ENCODE measurements around the gene RIPOR1. TPM values are rescaled to one million over a fixed set of nuclear protein-coding genes. Genes with fewer than 3 reads are reported as not detected.
A peak's percentile ranks its signal among the peaks of the same experiment; 100 is the strongest.

The RIPOR1 gene
- total and polyA plus RNA-seq, 2 of the 4 experiments (the other 2 are of a cell fraction) = 9.5 to 41.3 TPM

DNA sequence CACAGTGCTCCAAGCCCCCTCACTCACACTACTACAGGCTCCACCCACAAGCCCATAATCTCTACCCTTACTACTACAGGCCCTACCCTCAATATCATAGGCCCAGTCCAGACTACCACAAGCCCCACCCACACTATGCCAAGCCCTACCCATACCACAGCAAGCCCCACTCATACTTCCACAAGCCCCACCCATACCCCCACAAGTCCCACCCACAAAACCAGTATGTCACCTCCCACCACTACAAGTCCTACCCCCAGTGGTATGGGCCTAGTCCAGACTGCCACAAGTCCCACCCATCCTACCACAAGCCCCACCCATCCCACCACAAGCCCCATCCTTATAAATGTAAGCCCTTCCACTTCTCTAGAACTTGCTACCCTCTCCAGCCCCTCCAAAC lies 13.8 kb downstream of the RIPOR1 start:
- Histone ChIP-seq H2BK5ac (ENCODE audit: low read depth, low read length, poor library complexity, severe bottlenecking) (no peak overlapping the region), H2AK5ac (ENCODE audit: low read depth, low read length) (no peak overlapping the region), H3K36me3 (ENCODE audit: control insufficient read depth, insufficient read depth, low read length) (peaks cover 78% of the 10 kb centered on the region), H3K23ac (ENCODE audit: low read depth, low read length) (no peak overlapping the region), H3K4me2 (ENCODE audit: low read depth, low read length) (no peak overlapping the region), H3K4ac (ENCODE audit: low read depth, low read length) (no peak overlapping the region), H3K9ac (ENCODE audit: low read depth, low read length) (no peak overlapping the region), H2BK20ac (ENCODE audit: low read depth, low read length) (no peak overlapping the region), H3K27me3 (ENCODE audit: control insufficient read depth, insufficient read depth, low read length) (no peaks in the 10 kb centered on the region), H3K79me1 (ENCODE audit: low read depth in 1 of 2, low read length in 2 of 2) (peaks cover 17 to 67% of the 10 kb centered on the region in 2 experiments; a peak in 3 of 4 replicates), H3K9me3 (ENCODE audit: control insufficient read depth, insufficient read depth, low read length) (no peaks in the 10 kb centered on the region), H3K4me1 (ENCODE audit: control insufficient read depth, insufficient read depth, low read length) (peaks cover 8% of the 10 kb centered on the region), H3K9me1 (ENCODE audit: insufficient read depth, low read length) (peaks cover 17% of the 10 kb centered on the region), H3K4me3 (ENCODE audit: insufficient read depth, low read depth, low read length) (no peak overlapping the region), H3K18ac (ENCODE audit: low read depth, low read length) (no peak overlapping the region), H2BK120ac (ENCODE audit: low read depth, low read length) (no peak overlapping the region), H2AK9ac (replicated peaks; ENCODE audit: low read depth, low read length, poor library complexity) (no peak overlapping the region), H3K14ac (replicated peaks; ENCODE audit: low read depth, low read length) (no peak overlapping the region), H4K5ac (ENCODE audit: low read depth, low read length) (no peak overlapping the region), H4K8ac (ENCODE audit: low read depth in 2 of 2, low read length in 2 of 2) (no peak overlapping the region), H3K27ac (ENCODE audit: insufficient read depth, low read length) (no peak overlapping the region), H2AFZ (replicated peaks; ENCODE audit: low read length, poor library complexity) (no peak overlapping the region), H4K91ac (ENCODE audit: insufficient read depth, low read depth, low read length) (no peak overlapping the region), H2BK15ac (ENCODE audit: low read depth, low read length) (no peak overlapping the region), H3K56ac (ENCODE audit: extremely low read depth, insufficient read depth, low read length) (no peak overlapping the region), H4K20me1 (ENCODE audit: insufficient read depth, low read length) (peaks cover 76% of the 10 kb centered on the region)
- in situ Hi-C loops (cut with MboI; ENCODE audit: low sequenced_read_pairs) = loop anchor here (25.0 kb wide), 1 partner anchor 395 kb away; the partner anchor contains the start of genes CTRL, LCAT and PSMB10
- ATAC-seq (ENCODE audit: low read depth) (peak; percentile 61), DNase-seq (peak; percentile 66)
- intact Hi-C loops (cut with micrococcal nuclease) = no loop called here
- no TSS peak for BruUV-seq (replicated peaks)
- dilution Hi-C loops (cut with HindIII; ENCODE audit: low sequenced_read_pairs, unreplicated experiment) = no loop called here
- ChIA-PET CTCF (no interaction called here), POLR2A (ENCODE audit: unreplicated experiment) (no interaction called here)
- no peak for TF ChIP-seq SMC3 (IDR thresholded peaks at IDR 0.05; ENCODE audit: low read depth, low read length)
- TF ChIP-seq NFE2L2 (IDR thresholded peaks at IDR 0.05; ENCODE audit: low read depth, low read length) = no peak
- TF ChIP-seq BHLHE40 (IDR thresholded peaks at IDR 0.05; ENCODE audit: low read depth, low read length) = no peak
- TF ChIP-seq MXI1 (IDR thresholded peaks at IDR 0.05; ENCODE audit: borderline replicate concordance, low read depth, low read length) = no peak
- TF ChIP-seq RFX5 (IDR thresholded peaks at IDR 0.05; ENCODE audit: low read depth, low read length) = no peak
- no peak for TF ChIP-seq RCOR1 (IDR thresholded peaks at IDR 0.05; ENCODE audit: insufficient replicate concordance, low read length)
- TF ChIP-seq CTCF (conservative IDR thresholded peaks at IDR 0.05; ENCODE audit: low read depth, low read length) = no peak
- TF ChIP-seq FOS (IDR thresholded peaks at IDR 0.05; ENCODE audit: low read depth, low read length) = no peak

Measured in IMR-90 (cell line).